SU-DHL-6 (cell line): ENCODE data around the gene MYB.

Source experiments
- H2AFZ ChIP-seq: fragments of 200-600 bp; sonication (generic); 2 replicates; pipeline ENCODE4 v1.6.1; 2014; ENCODE audit warnings: low read depth, mild to moderate bottlenecking, moderate library complexity, mixed read lengths, antibody characterized with exemption, low read length; ENCODE audit not compliant: severe bottlenecking
- H3F3A ChIP-seq: fragments of 200-600 bp; shearing (Covaris generic); 2 replicates; pipeline ENCODE4 v1.6.0; 2016; ENCODE audit warnings: antibody characterized with exemption, mild to moderate bottlenecking; ENCODE audit not compliant: insufficient read depth
- H3K27ac ChIP-seq: fragments of 200-600 bp; sonication (generic); 2 replicates; pipeline ENCODE4 v1.5.1; 2016; ENCODE audit warnings: low read depth, mild to moderate bottlenecking, low read length, moderate library complexity, mixed read lengths
- H3K27me3 ChIP-seq: fragments of 200-600 bp; sonication (generic), shearing (Covaris generic); 2 replicates; pipeline ENCODE4 v1.6.0; 2014; ENCODE audit warnings: mild to moderate bottlenecking, low read length
- H3K36me3 ChIP-seq: fragments of 200-600 bp; sonication (generic); 2 replicates; pipeline ENCODE4 v1.6.1; 2014; ENCODE audit warnings: mild to moderate bottlenecking, low read length, mixed read lengths
- H3K4me2 ChIP-seq: fragments of 300-600, 200-600 bp; shearing (Covaris generic), sonication (generic); 2 replicates; pipeline ENCODE4 v1.6.0; 2014; ENCODE audit warnings: low read length, low read depth, mild to moderate bottlenecking; ENCODE audit not compliant: poor library complexity, severe bottlenecking
- H3K4me3 ChIP-seq: fragments of 200-600 bp; sonication (generic); 2 replicates; pipeline ENCODE4 v1.5.1; 2014; ENCODE audit warnings: antibody characterized with exemption, low read length, mild to moderate bottlenecking, mixed read lengths; ENCODE audit not compliant: insufficient read depth, poor library complexity, severe bottlenecking
- H3K79me2 ChIP-seq: fragments of 200-600 bp; sonication (generic); 2 replicates; pipeline ENCODE4 v1.6.1; 2014; ENCODE audit warnings: mild to moderate bottlenecking, low read length, moderate library complexity; ENCODE audit not compliant: insufficient read depth
- H3K9ac ChIP-seq: fragments of 200-600 bp; sonication (generic); 2 replicates; pipeline ENCODE4 v1.7.0; 2014; ENCODE audit warnings: mild to moderate bottlenecking, low read length
- H3K9me2 ChIP-seq: fragments of 200-600 bp; sonication (generic); replicated peaks from 2 replicates; pipeline ENCODE4 v1.6.1; 2014; ENCODE audit warnings: low read length; ENCODE audit not compliant: insufficient read depth
- H3K9me3 ChIP-seq: fragments of 200-600 bp; sonication (generic); 2 replicates; pipeline ENCODE4 v1.6.1; 2014; ENCODE audit warnings: low read length, mixed read lengths; ENCODE audit not compliant: insufficient read depth
- H4K20me1 ChIP-seq: fragments of 200-600 bp; sonication (generic); 2 replicates; pipeline ENCODE4 v1.6.1; 2014; ENCODE audit warnings: low read depth, mild to moderate bottlenecking, antibody characterized with exemption, low read length, moderate library complexity, mixed read lengths
- CTCF ChIP-seq: fragments of 200-600 bp; sonication (generic); IDR thresholded peaks from one replicate; pipeline ENCODE4 v1.5.1; 2017; ENCODE audit warnings: antibody characterized with exemption, mild to moderate bottlenecking, low read length, moderate library complexity; ENCODE audit not compliant: insufficient read depth, poor library complexity, severe bottlenecking
- EZH2phosphoT487 ChIP-seq: fragments of 200-600 bp; sonication (generic), shearing (Covaris generic); conservative IDR thresholded peaks from 2 replicates; pipeline ENCODE4 v1.6.1; 2018; ENCODE audit warnings: mild to moderate bottlenecking, antibody characterized with exemption, low read length, moderate library complexity, mixed read lengths

MYB gene

GRCh38 chr6:135170849-135171248 is 10.3 kb upstream of the MYB start:
- no peak overlapping the region for H3K4me2 ChIP-seq
- no peaks in the 10 kb centered on the region for H3F3A ChIP-seq
- no peaks in the 10 kb centered on the region for H3K36me3 ChIP-seq
- no peaks in the 10 kb centered on the region for H3K27me3 ChIP-seq
- TF ChIP-seq EZH2phosphoT487 (no peak), CTCF (no peak)
- no peak overlapping the region for H3K9ac ChIP-seq
- H3K27ac ChIP-seq = no peak overlapping the region
- H3K4me3 ChIP-seq = no peak overlapping the region
- H4K20me1 ChIP-seq = no peaks in the 10 kb centered on the region
- H3K9me3 ChIP-seq = no peaks in the 10 kb centered on the region
- no peak overlapping the region for H2AFZ ChIP-seq
- H3K9me2 ChIP-seq = no peaks in the 10 kb centered on the region
- no peaks in the 10 kb centered on the region for H3K79me2 ChIP-seq

GRCh38 chr6:135173242-135173988 is 7.7 kb upstream of the MYB start:
- Histone ChIP-seq H3K27ac (no peak overlapping the region), H3K27me3 (no peaks in the 10 kb centered on the region), H3K9me3 (no peaks in the 10 kb centered on the region), H3K36me3 (no peaks in the 10 kb centered on the region), H3K9ac (no peak overlapping the region), H3K79me2 (no peaks in the 10 kb centered on the region), H4K20me1 (no peaks in the 10 kb centered on the region), H3K9me2 (no peaks in the 10 kb centered on the region), H2AFZ (no peak overlapping the region), H3F3A (no peaks in the 10 kb centered on the region), H3K4me2 (no peak overlapping the region), H3K4me3 (no peak overlapping the region)
- no peak for TF ChIP-seq CTCF
- TF ChIP-seq EZH2phosphoT487 = no peak

- no peak overlapping the region for H3K4me3 ChIP-seq
- no peak overlapping the region for H3K9ac ChIP-seq
- H3F3A ChIP-seq = peaks cover 5% of the 10 kb centered on the region; the same call in 1 of the 2 replicates
- H4K20me1 ChIP-seq = no peaks in the 10 kb centered on the region
- no peaks in the 10 kb centered on the region for H3K27me3 ChIP-seq
- no peak for TF ChIP-seq CTCF
- no peak for TF ChIP-seq EZH2phosphoT487
- H3K36me3 ChIP-seq = no peaks in the 10 kb centered on the region
- no peak overlapping the region for H3K27ac ChIP-seq
- no peaks in the 10 kb centered on the region for H3K9me2 ChIP-seq
- H3K9me3 ChIP-seq = no peaks in the 10 kb centered on the region
- H3K79me2 ChIP-seq = no peaks in the 10 kb centered on the region
- no peak overlapping the region for H3K4me2 ChIP-seq
- H2AFZ ChIP-seq = no peak overlapping the region
Observed at GRCh38 chr6:135173989-135174484, 7.1 kb upstream of the MYB start.
